HG03575 (cell line): ENCODE results near the gene IKBKE.

ENCODE experiments used
- ATAC-seq: cut with Tn5 transposase; IDR thresholded peaks from one replicate; pipeline ENCODE4 v1.9.1; 2021; ENCODE audit not compliant: unreplicated experiment, insufficient number of reproducible peaks, low FRiP score; ENCODE audit errors: extremely low read depth

IKBKE gene

GRCh38 chr1:206506405-206507283 lies 36.4 kb downstream of the IKBKE start:
- no peak for ATAC-seq

- ATAC-seq: no peak
Observed at GRCh38 chr1:206507284-206508129, 37.2 kb downstream of the IKBKE start, which contains the start of gene RASSF5. Gene RASSF5 (plus strand): TSS chr1:206507531. CDS start chr1:206507603, 72 bp downstream.

- no peak for ATAC-seq
Observed at GRCh38 chr1:206508130-206508889, 38.0 kb downstream of the IKBKE start.

GRCh38 chr1:206508956-206509355 lies 38.7 kb downstream of the IKBKE start:
- no peak for ATAC-seq

- no peak for ATAC-seq
Observed at GRCh38 chr1:206509612-206510257, 39.5 kb downstream of the IKBKE start.

GRCh38 chr1:206510371-206510770 lies 40.1 kb downstream of the IKBKE start:
- no peak for ATAC-seq

- ATAC-seq: no peak
Observed at GRCh38 chr1:206511362-206512057, 41.2 kb downstream of the IKBKE start.

- ATAC-seq: no peak
Observed at GRCh38 chr1:206512058-206512850, 42.0 kb downstream of the IKBKE start.

GRCh38 chr1:206512851-206513180 lies 42.5 kb downstream of the IKBKE start:
- no peak for ATAC-seq

GRCh38 chr1:206513312-206514111 lies 43.2 kb downstream of the IKBKE start:
- ATAC-seq: no peak

GRCh38 chr1:206514813-206515387 lies 44.6 kb downstream of the IKBKE start:
- ATAC-seq: no peak

GRCh38 chr1:206516728-206516990 lies 46.4 kb downstream of the IKBKE start:
- ATAC-seq: no peak

- no peak for ATAC-seq
Observed at GRCh38 chr1:206517784-206518183, 47.5 kb downstream of the IKBKE start.

GRCh38 chr1:206518206-206518605 lies 47.9 kb downstream of the IKBKE start:
- ATAC-seq: no peak

GRCh38 chr1:206518743-206519142 lies 48.5 kb downstream of the IKBKE start:
- no peak for ATAC-seq

GRCh38 chr1:206521127-206521526 lies 50.9 kb downstream of the IKBKE start:
- ATAC-seq: no peak
